GM18867 (cell line): ENCODE measurements around the gene HOXA6.

Experiments used
- ATAC-seq: cut with Tn5 transposase; IDR thresholded peaks from one replicate; pipeline ENCODE4 v1.9.1; 2021; ENCODE audit warnings: mild to moderate bottlenecking, moderate library complexity; ENCODE audit not compliant: unreplicated experiment

Gene HOXA6

DNA sequence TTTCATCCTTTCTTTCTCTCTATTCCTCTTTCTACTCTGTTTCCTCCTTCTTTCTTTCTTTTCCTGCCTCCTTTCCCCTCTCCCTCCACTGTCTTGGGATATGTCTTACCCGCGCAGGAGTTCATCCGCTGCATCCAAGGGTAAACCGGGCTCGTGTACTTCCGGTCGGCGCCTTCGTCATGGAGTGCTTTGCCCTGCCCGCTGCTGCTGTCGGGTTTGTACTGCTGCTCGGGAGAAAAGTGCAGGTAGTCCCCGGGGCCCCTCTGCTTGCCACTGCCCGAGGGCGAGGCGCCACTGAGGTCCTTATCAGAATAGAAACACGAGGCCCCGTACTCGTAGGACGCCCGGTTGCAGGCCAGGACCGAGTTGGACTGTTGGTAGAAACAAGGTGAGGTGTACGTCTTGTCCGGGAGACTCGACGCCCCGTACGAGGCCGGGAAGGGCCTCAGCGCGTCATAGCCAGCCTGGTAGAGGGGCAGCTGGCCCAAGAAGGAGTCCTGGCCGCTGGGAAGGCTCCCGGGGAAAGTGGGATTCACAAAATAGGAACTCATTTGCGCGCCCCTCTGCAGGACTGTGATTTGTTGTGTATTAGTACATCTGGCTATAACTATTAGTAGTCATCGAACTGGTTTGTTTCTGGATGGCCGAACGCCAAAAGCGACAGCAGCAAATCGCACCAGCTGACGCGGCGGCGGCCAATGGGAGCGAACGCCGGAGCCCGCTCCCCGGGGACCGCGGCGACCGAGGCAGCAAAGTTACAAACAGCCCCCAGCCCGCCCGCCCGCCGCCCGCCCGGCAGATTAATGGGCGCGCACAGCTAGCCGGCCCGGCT is at the start of gene HOXA6:
TSS of gene HOXA6 (minus strand) at position 576 of the 832 bp plus-strand sequence. CDS start at position 551, 25 bp downstream.
- no peak for ATAC-seq

GRCh38 chr7:27196287-27196767 is 48.8 kb upstream of the HOXA6 start:
- no peak for ATAC-seq

DNA sequence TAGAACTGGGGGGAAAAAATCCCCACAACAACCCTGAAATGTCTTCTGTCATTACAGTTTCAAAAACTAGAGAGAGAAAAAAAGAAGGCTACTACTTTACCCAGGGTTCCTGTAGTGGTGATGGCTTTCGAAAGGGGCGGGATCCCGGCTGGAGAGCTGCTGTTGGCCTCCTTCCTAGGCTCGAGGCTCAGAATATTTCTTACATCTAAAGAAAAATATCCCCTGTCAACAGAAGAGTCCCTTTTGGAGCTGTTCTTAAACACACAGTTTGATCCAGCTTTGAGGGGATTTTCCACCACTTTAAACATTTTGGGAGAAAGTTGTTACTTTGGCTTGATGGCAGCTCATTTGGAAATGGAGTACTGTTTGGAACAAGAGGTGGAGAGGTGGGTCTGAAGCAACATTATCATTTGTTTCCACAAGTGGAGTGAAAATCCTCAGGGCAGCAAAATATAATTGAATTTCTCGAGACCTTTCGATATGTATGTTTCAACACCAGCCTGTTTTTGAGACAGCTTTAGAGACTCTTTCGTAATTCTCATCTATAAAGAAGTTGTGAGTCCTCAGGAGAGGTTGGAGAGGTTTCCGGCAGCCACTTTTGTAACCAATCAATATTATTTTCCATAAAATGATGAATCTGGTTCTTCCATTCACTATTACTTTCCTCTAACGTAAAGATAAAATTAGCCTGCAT is 47.3 kb upstream of the HOXA6 start:
- ATAC-seq = no peak

GRCh38 chr7:27194002-27194352 is 46.4 kb upstream of the HOXA6 start:
- no peak for ATAC-seq

DNA sequence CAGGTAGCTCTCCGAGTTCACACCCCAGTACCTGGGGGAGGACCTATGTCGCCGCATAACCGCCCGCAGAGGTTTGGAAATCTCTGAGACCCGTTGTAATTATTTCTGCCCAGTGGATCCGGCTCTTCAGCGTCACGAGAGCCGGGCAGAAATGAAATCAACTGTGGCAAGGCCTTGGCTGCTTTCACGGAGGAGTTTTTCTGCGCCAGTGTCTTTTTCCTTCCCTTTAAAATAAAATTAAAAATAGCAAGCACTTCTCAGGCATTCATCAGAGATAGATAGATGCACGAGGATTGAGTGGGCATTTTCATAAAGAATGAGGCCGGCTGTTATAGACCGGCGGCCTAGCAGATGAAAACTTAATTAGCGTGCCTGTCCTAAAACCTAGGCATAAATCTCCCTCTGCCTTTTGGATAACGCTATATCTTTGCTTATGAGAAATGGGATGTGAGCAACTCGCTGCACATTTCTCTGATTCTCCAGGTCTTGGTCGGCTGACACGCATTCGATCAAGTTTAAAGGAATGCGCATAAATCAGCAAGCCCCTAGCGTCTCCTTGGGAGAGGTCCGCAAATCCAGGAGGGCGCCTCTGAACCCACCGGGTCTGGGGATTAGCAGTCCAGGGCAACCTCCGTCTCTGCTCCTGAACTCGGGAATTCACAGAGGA is 45.9 kb upstream of the HOXA6 start:
- no peak for ATAC-seq

DNA sequence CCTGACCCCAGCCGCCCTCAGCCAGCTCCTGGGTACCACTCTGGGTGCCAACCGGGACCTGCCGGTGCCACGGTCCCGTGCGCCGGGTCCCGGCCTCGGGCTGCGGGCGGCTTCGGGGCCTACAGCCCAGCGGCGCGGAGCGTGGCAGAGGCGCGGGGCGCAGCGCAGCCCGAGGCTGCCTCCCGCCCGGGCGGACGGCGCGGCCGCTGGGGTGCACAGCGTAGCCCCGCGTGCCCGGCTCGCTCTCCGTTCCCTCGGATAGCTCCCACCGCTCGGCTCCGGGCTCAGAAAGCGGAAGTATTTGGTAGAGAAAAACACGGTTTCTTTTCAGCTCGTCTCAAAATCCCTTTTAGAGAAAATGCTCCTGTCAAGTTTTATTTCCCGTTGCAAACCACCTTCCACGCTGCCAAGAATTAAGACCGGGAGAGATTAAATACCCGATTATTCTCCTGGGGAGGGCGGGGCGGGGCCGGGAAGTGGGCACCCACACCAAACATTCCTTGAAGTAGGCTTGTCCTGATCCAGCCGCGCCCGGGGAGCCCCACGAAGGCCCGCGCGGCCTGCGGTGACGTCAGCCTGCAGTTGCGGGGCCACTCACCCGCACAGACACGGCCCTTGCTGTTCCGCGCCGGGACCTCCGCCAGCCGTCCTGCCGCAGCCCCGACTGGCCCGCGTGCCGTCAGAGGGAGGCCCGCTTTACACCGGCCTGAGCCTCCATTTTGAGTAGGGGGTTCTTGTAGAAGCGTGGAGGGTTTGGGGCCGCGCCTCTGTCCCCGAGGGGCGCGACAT is 45.2 kb upstream of the HOXA6 start:
- ATAC-seq = no peak

- no peak for ATAC-seq
Measured at GRCh38 chr7:27191833-27192545, 44.4 kb upstream of the HOXA6 start.

DNA sequence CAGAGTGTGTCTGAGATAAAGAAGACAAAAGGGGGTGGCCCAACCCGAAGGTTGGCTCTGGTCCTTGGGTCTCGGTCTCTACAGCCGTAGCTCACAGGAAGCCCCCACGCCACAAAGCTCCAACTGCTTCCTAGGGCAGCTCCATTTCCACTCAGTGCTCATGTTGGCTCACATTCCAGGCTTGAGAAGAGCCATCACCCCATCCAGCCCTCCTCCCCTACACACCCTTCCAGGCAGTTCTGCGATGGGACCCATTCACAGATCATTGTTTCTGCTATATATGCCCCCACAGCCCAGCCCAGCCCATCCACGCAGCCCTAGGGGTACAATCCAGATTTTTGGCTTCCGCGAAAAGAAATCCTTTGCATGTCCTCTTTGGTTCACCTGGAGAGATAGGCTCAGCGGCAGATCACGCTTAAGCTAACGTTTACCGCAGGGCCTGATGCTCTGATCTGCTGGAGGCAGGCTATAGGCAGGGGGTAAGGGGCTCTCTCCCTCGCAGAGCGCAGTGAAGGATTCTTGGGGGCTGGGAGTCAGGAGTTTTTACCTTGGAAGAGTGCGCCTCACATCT is 43.7 kb upstream of the HOXA6 start:
- ATAC-seq = no peak

DNA sequence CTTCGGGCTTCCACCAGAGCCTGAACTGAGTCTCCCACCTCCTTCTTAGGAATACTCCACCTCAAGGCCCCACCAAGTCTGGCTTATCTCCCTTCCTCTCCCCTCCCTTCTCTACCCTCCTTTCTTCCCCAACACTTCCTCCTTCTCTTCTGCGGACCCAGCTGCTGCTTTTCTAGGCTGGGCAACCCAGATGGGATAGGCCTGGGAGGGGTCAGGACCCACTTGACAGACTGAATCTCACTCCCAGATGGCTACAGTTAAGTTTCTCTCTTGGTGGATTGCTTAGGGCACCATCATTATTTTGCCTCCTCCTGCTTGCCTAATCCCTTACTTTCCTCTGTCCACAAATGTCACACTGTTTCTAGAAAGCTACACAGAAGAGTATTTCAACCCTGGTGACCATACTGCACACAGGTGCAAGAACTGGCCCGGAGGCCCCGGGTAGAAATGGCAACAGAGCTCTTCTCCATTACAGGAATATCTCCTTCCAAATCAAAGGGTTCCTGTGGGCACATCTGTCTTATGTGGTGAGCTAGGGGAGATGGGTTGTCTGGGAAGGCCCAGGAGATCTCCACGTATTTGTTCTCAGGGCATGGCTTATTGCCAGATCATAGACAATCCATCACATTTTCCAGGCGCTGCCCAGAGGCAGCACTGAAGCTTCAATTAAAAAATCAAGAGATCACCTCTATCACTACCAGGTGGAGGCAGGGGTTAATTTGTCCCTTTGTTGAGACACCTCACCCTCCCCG is 42.6 kb upstream of the HOXA6 start:
- ATAC-seq = no peak

DNA sequence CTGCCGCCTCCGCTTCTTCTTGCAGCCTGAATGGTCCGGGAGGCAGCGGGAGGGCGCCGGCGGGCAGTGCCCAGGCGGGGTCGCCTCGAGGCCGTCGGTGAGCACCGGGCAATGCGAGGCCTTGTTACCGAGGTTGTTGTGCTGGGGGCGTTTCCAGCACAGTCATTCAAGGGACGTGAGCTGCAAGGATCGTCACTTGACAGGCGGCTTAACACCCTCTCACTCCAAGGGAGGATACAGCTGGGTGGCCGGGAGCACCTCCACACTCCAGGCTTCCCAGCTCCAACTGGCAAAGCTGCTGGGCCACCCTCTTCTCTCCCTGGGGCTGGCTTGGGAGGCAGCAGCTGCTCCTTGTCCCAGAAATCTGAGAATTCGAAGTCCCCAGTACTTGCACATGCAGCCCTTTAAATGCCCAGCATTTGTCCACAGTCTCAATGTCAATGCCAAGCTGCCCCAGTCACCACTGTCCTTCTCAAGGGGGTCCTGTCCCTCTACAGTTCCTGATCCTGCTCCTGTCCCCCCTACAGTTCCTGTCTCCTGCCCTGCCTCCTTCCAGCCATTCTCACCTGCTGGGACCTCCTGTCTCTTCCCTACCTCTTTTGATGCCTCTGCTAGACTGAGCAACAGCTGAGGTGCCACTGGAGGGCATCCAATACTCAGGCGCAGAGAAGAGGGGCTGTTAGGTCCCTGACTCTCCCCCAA is 41.9 kb upstream of the HOXA6 start:
- ATAC-seq = no peak

- no peak for ATAC-seq
Measured at GRCh38 chr7:27188386-27189294, 41.1 kb upstream of the HOXA6 start.

DNA sequence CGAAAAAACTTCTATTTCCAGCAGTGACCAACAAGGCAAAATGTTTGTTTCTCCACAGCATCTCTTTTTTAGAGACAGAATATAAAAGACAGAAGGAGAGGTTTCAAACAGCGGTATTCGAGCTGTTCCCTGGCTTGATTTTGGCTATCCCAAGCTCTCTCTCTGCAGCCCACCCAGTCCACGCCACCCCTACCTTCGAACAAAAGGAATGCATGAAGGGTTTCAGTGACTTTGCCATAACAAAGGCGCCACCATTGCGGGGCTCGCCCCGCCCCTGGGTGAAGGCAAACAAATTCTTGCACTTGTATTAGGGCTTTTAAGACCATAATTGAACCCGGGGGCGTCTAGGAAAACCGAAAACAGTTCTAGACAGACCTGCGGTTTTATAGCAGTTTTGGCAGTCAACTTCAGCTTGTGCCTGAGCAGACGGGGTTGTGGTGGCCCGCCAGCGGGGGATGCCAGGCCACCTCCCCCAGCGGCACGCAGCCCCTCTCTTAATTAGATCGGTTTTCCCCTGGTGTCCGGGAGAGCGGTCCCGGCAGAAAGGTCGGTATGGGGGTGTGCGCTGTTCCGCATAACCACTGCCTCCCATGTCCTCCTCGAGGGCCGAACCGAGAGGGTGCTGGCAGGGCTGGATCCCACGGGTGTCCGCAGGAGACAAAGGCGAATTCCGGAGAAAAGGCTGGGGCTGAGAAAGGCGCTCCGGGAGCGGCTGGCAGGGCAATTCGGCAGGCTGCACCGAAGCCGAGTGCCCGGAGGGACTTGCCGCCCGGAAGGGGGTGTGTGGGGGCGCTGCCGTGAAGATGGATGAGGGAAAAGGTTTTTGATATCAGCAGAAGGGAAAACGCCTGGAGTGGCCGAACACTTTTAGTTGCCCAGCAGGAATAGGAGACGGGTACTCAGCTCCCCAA is 40.2 kb upstream of the HOXA6 start:
- ATAC-seq = no peak

GRCh38 chr7:27186668-27187474 is 39.3 kb upstream of the HOXA6 start:
- no peak for ATAC-seq

GRCh38 chr7:27185854-27186667 is 38.5 kb upstream of the HOXA6 start:
- no peak for ATAC-seq
